PC-9 (cell line): Measurements from ENCODE around the gene CALHM4. TPM values are rescaled to one million over a fixed set of nuclear protein-coding genes. Genes with fewer than 3 reads are reported as not detected.

ENCODE experiments used
- BruUV-seq: library from RNA; stranded (reverse); fragments of 400-500 nt; replicated peaks from 2 replicates; lab custom pipeline; 2021; lab: Mats Ljungman, UMichigan
- CTCF ChIA-PET: fragments of 300-600 bp; sonication (Branson Sonifier 250); formaldehyde crosslinking; loops from one replicate; lab custom pipeline; 2022; ENCODE audit warnings: antibody characterized with exemption; lab: Charles Lee
- POLR2A ChIA-PET: fragments of 300-600 bp; sonication (Branson Sonifier 250); formaldehyde crosslinking; loops from one replicate; lab custom pipeline; 2022; ENCODE audit warnings: antibody characterized with exemption; ENCODE audit not compliant: unreplicated experiment; lab: Charles Lee
- DNase-seq, 2 experiments: peaks; one replicate each; pipeline versions ENCODE4 v3.0.0 to v3.0.0-alpha.2; 2015 to 2022; ENCODE audit warnings: mixed read lengths in 1 of 2
- H2AFZ ChIP-seq: fragments of 200-600 bp; sonication (generic); 2 replicates; pipeline ENCODE4 v1.8.1; 2017; ENCODE audit warnings: antibody characterized with exemption
- H3F3A ChIP-seq: fragments of 200-600 bp; sonication (generic); 2 replicates; pipeline ENCODE4 v1.8.1; 2017; ENCODE audit warnings: antibody characterized with exemption, mild to moderate bottlenecking, low read depth; ENCODE audit not compliant: insufficient read depth
- H3K27ac ChIP-seq: fragments of 200-600 bp; sonication (generic); 2 replicates; pipeline ENCODE4 v1.6.1; 2016; ENCODE audit warnings: mixed run types
- H3K27me3 ChIP-seq: fragments of 200-600 bp; sonication (generic); 2 replicates; pipeline ENCODE4 v1.6.1; 2016; ENCODE audit warnings: low read depth, mixed run types; ENCODE audit not compliant: insufficient read depth
- H3K36me3 ChIP-seq: fragments of 200-600 bp; sonication (generic); 2 replicates; pipeline ENCODE4 v1.6.1; 2016; ENCODE audit warnings: low read depth, mixed run types
- H3K4me1 ChIP-seq: fragments of 200-600 bp; sonication (generic); replicated peaks from 2 replicates; pipeline ENCODE4 v1.6.1; 2016; ENCODE audit warnings: mixed run types; ENCODE audit not compliant: insufficient read depth
- H3K4me2 ChIP-seq: fragments of 200-600 bp; sonication (generic); 2 replicates; pipeline ENCODE4 v1.6.1; 2017; ENCODE audit warnings: mixed run types
- H3K4me3 ChIP-seq: fragments of 200-600 bp; sonication (generic); 2 replicates; pipeline ENCODE4 v1.6.1; 2016; ENCODE audit warnings: mixed run types
- H3K79me2 ChIP-seq: fragments of 200-600 bp; sonication (generic); 2 replicates; pipeline ENCODE4 v1.6.1; 2017; ENCODE audit warnings: low read depth, mixed run types
- H3K9me2 ChIP-seq: fragments of 200-600 bp; sonication (generic); 2 replicates; pipeline ENCODE4 v1.8.1; 2017; ENCODE audit warnings: mild to moderate bottlenecking; ENCODE audit not compliant: insufficient read depth
- H3K9me3 ChIP-seq: fragments of 200-600 bp; sonication (generic); 2 replicates; pipeline ENCODE4 v1.8.1; 2016; ENCODE audit warnings: low read depth; ENCODE audit not compliant: insufficient read depth
- H4K20me1 ChIP-seq: fragments of 200-600 bp; sonication (generic); 2 replicates; pipeline ENCODE4 v1.8.1; 2017; ENCODE audit not compliant: insufficient read depth
- CTCF ChIP-seq: fragments of 200-600 bp; sonication (generic); conservative IDR thresholded peaks from 2 replicates; pipeline ENCODE4 v1.6.1; 2017; ENCODE audit warnings: mixed run types, antibody characterized with exemption, mild to moderate bottlenecking, moderate library complexity
- EZH2 ChIP-seq: fragments of 200-600 bp; sonication (generic); IDR thresholded peaks from 2 replicates; pipeline ENCODE4 v1.8.0; 2017; ENCODE audit warnings: antibody characterized with exemption, low read depth
- intact Hi-C: fragments of 100-400 bp; cut with micrococcal nuclease; formaldehyde crosslinking; loops from one replicate; pipeline ENCODE4 v1.10.0; 2022; ENCODE audit not compliant: unreplicated experiment
- total RNA-seq: library from RNA; stranded (reverse); gene quantifications from 2 replicates; pipeline ENCODE4 v1.2.3, GENCODE V29; 2021

Gene CALHM4
- total RNA-seq, 1 experiment from 2014 or later = not detected

GRCh38 chr6:116580198-116580597, 26.6 kb downstream of the CALHM4 start:
- no TSS peak for BruUV-seq
- no peak overlapping the region for H3K4me3 ChIP-seq
- H2AFZ ChIP-seq = no peak overlapping the region
- DNase-seq = no peak
- H3K36me3 ChIP-seq = peaks cover 13% of the 10 kb centered on the region
- H3F3A ChIP-seq = no peaks in the 10 kb centered on the region; the same call in 1 of the 2 replicates
- H3K9me2 ChIP-seq = no peaks in the 10 kb centered on the region
- H3K79me2 ChIP-seq = peaks cover 32% of the 10 kb centered on the region
- TF ChIP-seq EZH2 = no peak
- TF ChIP-seq CTCF = no peak
- CTCF ChIA-PET = no interaction called here
- H4K20me1 ChIP-seq = no peaks in the 10 kb centered on the region
- POLR2A ChIA-PET = interaction anchor here (0.5 kb wide), 1 partner anchor 344 kb away, joined by 7 read pairs; no protein-coding TSS in a partner anchor
- no peak overlapping the region for H3K27ac ChIP-seq
- H3K27me3 ChIP-seq = no peaks in the 10 kb centered on the region
- intact Hi-C loops = no loop called here
- H3K9me3 ChIP-seq = no peaks in the 10 kb centered on the region
- H3K4me1 ChIP-seq = no peaks in the 10 kb centered on the region
- H3K4me2 ChIP-seq = no peak overlapping the region

GRCh38 chr6:116586276-116586675, 32.7 kb downstream of the CALHM4 start:
- no peaks in the 10 kb centered on the region for H3K4me1 ChIP-seq
- no peaks in the 10 kb centered on the region for H3K9me2 ChIP-seq
- no peak overlapping the region for H3K4me3 ChIP-seq
- BruUV-seq = no TSS peak
- H3K27ac ChIP-seq = no peak overlapping the region
- H3K27me3 ChIP-seq = no peaks in the 10 kb centered on the region
- H4K20me1 ChIP-seq = 0 out of 2 replicates have a peak, but pooled peaks cover 2% of the 10 kb centered on the region
- intact Hi-C loops = no loop called here
- no peaks in the 10 kb centered on the region for H3K79me2 ChIP-seq
- no peaks in the 10 kb centered on the region; the same call in 1 of the 2 replicates for H3F3A ChIP-seq
- no peak for DNase-seq
- CTCF ChIA-PET = no interaction called here
- H3K36me3 ChIP-seq = peaks cover 39% of the 10 kb centered on the region
- H3K4me2 ChIP-seq = no peak overlapping the region
- no peak overlapping the region for H2AFZ ChIP-seq
- TF ChIP-seq EZH2 = no peak
- TF ChIP-seq CTCF = no peak
- POLR2A ChIA-PET = no interaction called here
- no peaks in the 10 kb centered on the region for H3K9me3 ChIP-seq

- Histone ChIP-seq H3K27ac (no peak overlapping the region), H3K79me2 (no peaks in the 10 kb centered on the region), H3K4me2 (no peak overlapping the region), H3K9me3 (no peaks in the 10 kb centered on the region), H3K9me2 (no peaks in the 10 kb centered on the region), H3K36me3 (peaks cover 43% of the 10 kb centered on the region), H3F3A (no peaks in the 10 kb centered on the region; the same call in 1 of the 2 replicates), H4K20me1 (0 out of 2 replicates have a peak, but pooled peaks cover 2% of the 10 kb centered on the region), H2AFZ (no peak overlapping the region), H3K27me3 (no peaks in the 10 kb centered on the region), H3K4me3 (no peak overlapping the region), H3K4me1 (no peaks in the 10 kb centered on the region)
- POLR2A ChIA-PET = no interaction called here
- no peak for DNase-seq
- BruUV-seq = no TSS peak
- CTCF ChIA-PET = no interaction called here
- no peak for TF ChIP-seq CTCF
- TF ChIP-seq EZH2 = no peak
- intact Hi-C loops = no loop called here
These were observed 33.2 kb downstream of the CALHM4 start for GRCh38 chr6:116586738-116587137.
